Fibroblast of villous mesenchyme (primary cell): Measurements from ENCODE around the gene CRYBB1. TPM values are rescaled to one million over a fixed set of nuclear protein-coding genes. Genes with fewer than 3 reads are reported as not detected.
A peak's percentile ranks its signal among the peaks of the same experiment; 100 is the strongest.

ENCODE experiments used
- DNase-seq: peaks from one replicate; pipeline ENCODE4 v3.0.0-alpha.2; 2010; ENCODE audit warnings: low read depth
- H3K4me3 ChIP-seq: 2 replicates; pipeline ENCODE4 v1.5.1; 2011; ENCODE audit warnings: low read depth, mild to moderate bottlenecking, low read length
- CTCF ChIP-seq: IDR thresholded peaks from 2 replicates; pipeline ENCODE4 v1.5.1; 2012; ENCODE audit warnings: low read depth, mild to moderate bottlenecking, low read length; ENCODE audit not compliant: insufficient read depth
- total RNA-seq: library from RNA; depleted of rRNA; stranded (reverse); fragments of >200 nt; gene quantifications from 2 replicates; pipeline ENCODE4 v1.2.3, GENCODE V29; 2012

CRYBB1 gene
- total RNA-seq, 1 donor = not detected

DNA sequence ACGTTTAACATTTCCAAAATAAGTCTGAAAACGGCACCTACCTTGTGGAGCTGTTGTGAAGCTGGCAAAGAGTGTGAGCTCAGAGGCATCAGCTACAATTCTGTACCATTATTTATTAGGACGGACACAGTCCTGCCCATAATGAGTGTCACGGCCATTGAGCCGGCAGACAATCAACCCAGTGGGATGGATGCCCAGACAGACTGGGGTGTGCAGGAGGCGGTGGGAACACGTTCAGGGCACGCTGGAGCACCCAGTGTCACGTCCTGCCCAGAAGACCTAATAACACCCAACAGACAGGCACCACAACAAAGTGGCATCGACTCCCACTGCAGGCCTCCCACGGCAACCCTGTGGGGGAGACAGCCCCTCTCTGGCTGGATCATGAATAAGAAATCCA lies 62.3 kb downstream of the CRYBB1 start:
- no peak for TF ChIP-seq CTCF
- DNase-seq = no peak
- H3K4me3 ChIP-seq = no peak overlapping the region

GRCh38 chr22:26554956-26555355 lies 62.9 kb downstream of the CRYBB1 start:
- no peak for DNase-seq
- no peak for TF ChIP-seq CTCF
- no peak overlapping the region for H3K4me3 ChIP-seq

DNA sequence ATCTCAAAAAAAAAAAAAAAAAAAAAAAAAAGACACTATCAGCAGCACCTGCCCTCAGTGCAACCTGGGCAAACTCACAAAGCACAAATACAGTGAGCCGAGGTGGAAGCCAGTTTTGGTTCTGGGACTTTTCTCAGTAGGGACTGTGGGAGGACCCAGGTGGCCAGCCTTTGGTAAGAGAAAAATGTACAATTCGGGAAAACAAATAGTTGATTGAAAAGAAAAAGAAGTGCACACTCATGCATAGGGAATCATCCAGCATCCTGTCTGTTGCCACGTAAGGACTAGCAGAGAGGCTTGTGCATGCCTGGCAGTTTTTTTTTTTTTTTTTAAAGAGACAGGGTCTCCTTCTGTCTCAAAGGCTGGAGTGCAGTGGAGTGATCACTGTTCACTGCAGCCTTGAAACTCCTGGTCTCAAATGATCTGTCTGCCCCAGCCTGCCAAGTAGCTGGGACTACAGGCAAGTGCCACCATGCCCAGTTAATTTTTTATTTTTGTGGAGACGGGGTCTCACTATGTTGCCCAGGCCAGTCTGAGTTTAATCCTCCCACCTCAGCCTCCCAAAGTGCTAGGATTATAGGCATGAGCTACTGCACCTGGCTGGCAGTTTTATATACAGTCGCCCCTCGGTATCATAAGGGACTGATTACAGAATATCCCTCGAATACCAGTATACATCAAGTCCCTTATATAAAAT lies 64.6 kb downstream of the CRYBB1 start:
- DNase-seq = peak; percentile 84
- H3K4me3 ChIP-seq = no peak overlapping the region
- no peak for TF ChIP-seq CTCF

- no peak for TF ChIP-seq CTCF
- H3K4me3 ChIP-seq = no peak overlapping the region
- DNase-seq = peak; percentile 37
These were observed 65.4 kb downstream of the CRYBB1 start for GRCh38 chr22:26552466-26552865.

DNA sequence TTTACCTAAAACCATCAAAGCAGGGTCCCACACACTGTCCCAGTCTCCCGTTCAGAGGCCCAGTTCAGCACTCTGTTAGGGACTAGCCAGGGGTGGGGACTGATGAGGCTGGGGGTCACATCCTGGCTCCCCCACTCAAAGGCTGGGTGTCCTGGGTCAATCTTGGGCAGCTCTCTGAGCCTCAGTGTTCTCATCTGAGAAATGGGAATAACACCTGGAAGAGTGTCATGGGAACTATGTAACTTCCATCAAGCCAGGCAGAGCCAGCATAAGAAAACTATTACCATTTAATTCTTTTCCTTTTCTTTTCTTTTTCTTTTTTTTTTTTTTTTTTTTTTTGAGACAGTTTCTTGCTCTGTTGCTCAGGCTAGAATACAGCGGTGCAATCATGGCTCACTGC lies 66.3 kb downstream of the CRYBB1 start:
- no peak for TF ChIP-seq CTCF
- DNase-seq = no peak

DNA sequence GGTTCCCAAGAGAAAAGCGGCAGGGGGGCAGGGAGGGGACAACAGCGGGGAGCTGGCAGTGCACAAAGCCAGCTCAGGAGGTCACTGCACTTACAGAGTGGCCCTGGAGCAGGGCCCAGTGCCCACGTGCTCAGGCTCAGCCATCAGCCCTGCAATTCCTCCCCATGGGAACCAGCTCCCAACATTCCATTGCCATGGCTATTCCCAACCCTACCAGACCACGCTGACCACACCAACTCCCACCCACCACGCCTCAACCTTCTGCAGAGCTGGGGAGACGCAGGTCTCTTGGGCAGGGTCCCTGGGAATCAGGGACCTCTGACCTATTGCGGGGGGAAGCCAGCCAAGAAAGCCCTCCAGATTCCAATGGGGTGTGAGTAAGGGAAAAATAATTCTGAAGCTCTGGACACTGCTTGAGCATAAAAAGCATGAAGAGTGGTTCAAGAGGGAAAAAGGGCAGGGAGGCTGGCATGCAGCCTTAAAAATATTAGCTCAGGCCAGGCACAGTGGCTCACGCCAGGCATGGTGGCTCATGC lies 67.3 kb downstream of the CRYBB1 start:
- no peak overlapping the region for H3K4me3 ChIP-seq
- peak; percentile 89 for DNase-seq
- TF ChIP-seq CTCF = no peak

More for the DNA sequence above, 66.3 kb downstream of the CRYBB1 start:
- H3K4me3 ChIP-seq = no peak overlapping the region

GRCh38 chr22:26549902-26550497 lies 67.8 kb downstream of the CRYBB1 start:
- H3K4me3 ChIP-seq = no peak overlapping the region
- DNase-seq = no peak
- no peak for TF ChIP-seq CTCF
